Measurements from ENCODE around the gene DNASE1.

Gene DNASE1

DNA sequence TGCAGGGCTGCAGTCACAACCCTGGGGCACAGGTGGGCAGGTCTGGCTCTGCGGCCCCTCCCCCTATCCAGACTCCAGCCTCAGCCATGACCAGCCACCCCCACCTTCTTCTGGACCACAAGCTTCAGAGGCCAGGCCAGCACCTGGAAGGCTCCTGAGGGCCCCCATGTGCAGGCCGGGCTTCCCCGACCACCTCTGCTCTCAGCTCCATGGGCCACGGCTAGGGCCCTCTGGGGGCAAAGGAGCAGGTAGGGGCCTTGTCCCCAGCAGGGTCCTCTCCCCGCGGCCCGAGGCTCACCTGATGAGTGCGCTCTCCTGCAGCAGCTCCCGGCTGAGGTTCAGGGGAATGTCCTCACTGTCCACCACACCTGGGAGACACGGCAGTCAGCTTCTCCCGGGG, 16.9 kb downstream of the DNASE1 start:
- H2AK5ac ChIP-seq (ENCODE audit: low read length) = no peak overlapping the region
- H3K27ac ChIP-seq (ENCODE audit: low read depth, low read length) = no peak overlapping the region
- H2BK5ac ChIP-seq (ENCODE audit: low read depth, low read length, poor library complexity) = no peak overlapping the region
- no CpG with 5 or more reads among the region's 11 CpGs for WGBS (ENCODE audit: extremely low coverage, insufficient coverage, insufficient read length)
- no peak overlapping the region for H3K14ac ChIP-seq (ENCODE audit: low read length)
- no peaks in the 10 kb centered on the region for H3K27me3 ChIP-seq (ENCODE audit: insufficient read depth, low read length)
- no peak overlapping the region for H3K18ac ChIP-seq (ENCODE audit: low read length)
- peaks cover 0 to under 1% of the 10 kb centered on the region in 2 experiments for H3K4me1 ChIP-seq (ENCODE audit: control insufficient read depth in 1 of 2, insufficient read depth in 2 of 2, low read length in 2 of 2)
- no peak for DNase-seq
- H3K9ac ChIP-seq (ENCODE audit: low read length) = no peak overlapping the region
- no peak overlapping the region for H2AFZ ChIP-seq (ENCODE audit: insufficient read depth, low read length, poor library complexity)
- no peaks in the 10 kb centered on the region for H3K79me2 ChIP-seq (ENCODE audit: control insufficient read depth, insufficient read depth, low read length, poor library complexity)
- no peaks in the 10 kb centered on the region for H3K79me1 ChIP-seq (ENCODE audit: low read length)
- no peak overlapping the region for H4K8ac ChIP-seq (ENCODE audit: low read depth, low read length)
- H3K23ac ChIP-seq (ENCODE audit: low read length) = no peak overlapping the region
- H2BK120ac ChIP-seq (ENCODE audit: insufficient read depth, low read length, poor library complexity) = no peak overlapping the region
- H2BK12ac ChIP-seq (ENCODE audit: low read length) = no peak overlapping the region
- peaks cover 5% of the 10 kb centered on the region for H3K9me3 ChIP-seq (ENCODE audit: insufficient read depth, low read depth, low read length)
- no peak overlapping the region for H3K4me3 ChIP-seq (ENCODE audit: low read depth, low read length)
- H3K36me3 ChIP-seq (ENCODE audit: control insufficient read depth in 1 of 2, insufficient read depth in 2 of 2, low read length in 2 of 2) = peaks cover 53 to 57% of the 10 kb centered on the region in 2 experiments
- H4K12ac ChIP-seq (ENCODE audit: low read depth, low read length) = no peak overlapping the region
- no peak overlapping the region for H3K4ac ChIP-seq (ENCODE audit: low read depth, low read length)
- H3K4me2 ChIP-seq (ENCODE audit: low read length) = no peak overlapping the region
- H4K91ac ChIP-seq (ENCODE audit: low read depth, low read length) = no peak overlapping the region

- no peak overlapping the region for H2BK5ac ChIP-seq (ENCODE audit: low read depth, low read length, poor library complexity)
- H3K18ac ChIP-seq (ENCODE audit: low read length) = no peak overlapping the region
- H3K79me2 ChIP-seq (ENCODE audit: control insufficient read depth, insufficient read depth, low read length, poor library complexity) = no peaks in the 10 kb centered on the region
- no peaks in the 10 kb centered on the region for H3K79me1 ChIP-seq (ENCODE audit: low read length)
- no peak overlapping the region for H3K4ac ChIP-seq (ENCODE audit: low read depth, low read length)
- WGBS (ENCODE audit: extremely low coverage, insufficient coverage, insufficient read length) = no CpG with 5 or more reads among the region's 26 CpGs
- H2AFZ ChIP-seq (ENCODE audit: insufficient read depth, low read length, poor library complexity) = no peak overlapping the region
- H2AK5ac ChIP-seq (ENCODE audit: low read length) = no peak overlapping the region
- no peaks in the 10 kb centered on the region for H3K27me3 ChIP-seq (ENCODE audit: insufficient read depth, low read length)
- H4K12ac ChIP-seq (ENCODE audit: low read depth, low read length) = no peak overlapping the region
- H3K36me3 ChIP-seq (ENCODE audit: control insufficient read depth in 1 of 2, insufficient read depth in 2 of 2, low read length in 2 of 2) = peaks cover 56 to 58% of the 10 kb centered on the region in 2 experiments
- DNase-seq = no peak
- no peak overlapping the region for H2BK120ac ChIP-seq (ENCODE audit: insufficient read depth, low read length, poor library complexity)
- H4K91ac ChIP-seq (ENCODE audit: low read depth, low read length) = no peak overlapping the region
- H4K8ac ChIP-seq (ENCODE audit: low read depth, low read length) = no peak overlapping the region
- H3K4me2 ChIP-seq (ENCODE audit: low read length) = no peak overlapping the region
- no peak overlapping the region for H2BK12ac ChIP-seq (ENCODE audit: low read length)
- no peak overlapping the region for H3K4me3 ChIP-seq (ENCODE audit: low read depth, low read length)
- H3K23ac ChIP-seq (ENCODE audit: low read length) = no peak overlapping the region
- H3K4me1 ChIP-seq (ENCODE audit: control insufficient read depth in 1 of 2, insufficient read depth in 2 of 2, low read length in 2 of 2) = peaks cover 6% of the 10 kb centered on the region in 2 experiments
- H3K9ac ChIP-seq (ENCODE audit: low read length) = no peak overlapping the region
- no peak overlapping the region for H3K27ac ChIP-seq (ENCODE audit: low read depth, low read length)
- peaks cover 5% of the 10 kb centered on the region for H3K9me3 ChIP-seq (ENCODE audit: insufficient read depth, low read depth, low read length)
- no peak overlapping the region for H3K14ac ChIP-seq (ENCODE audit: low read length)
Measured at GRCh38 chr16:3672571-3673041, 18.1 kb downstream of the DNASE1 start.

GRCh38 chr16:3673201-3673600, 18.7 kb downstream of the DNASE1 start:
- peaks cover 60 to 63% of the 10 kb centered on the region in 2 experiments for H3K36me3 ChIP-seq (ENCODE audit: control insufficient read depth in 1 of 2, insufficient read depth in 2 of 2, low read length in 2 of 2)
- H3K79me2 ChIP-seq (ENCODE audit: control insufficient read depth, insufficient read depth, low read length, poor library complexity) = no peaks in the 10 kb centered on the region
- H3K27ac ChIP-seq (ENCODE audit: low read depth, low read length) = no peak overlapping the region
- no peak overlapping the region for H2AK5ac ChIP-seq (ENCODE audit: low read length)
- H2AFZ ChIP-seq (ENCODE audit: insufficient read depth, low read length, poor library complexity) = no peak overlapping the region
- no peak overlapping the region for H2BK120ac ChIP-seq (ENCODE audit: insufficient read depth, low read length, poor library complexity)
- no peak overlapping the region for H4K12ac ChIP-seq (ENCODE audit: low read depth, low read length)
- no CpG with 5 or more reads among the region's 18 CpGs for WGBS (ENCODE audit: extremely low coverage, insufficient coverage, insufficient read length)
- no peak overlapping the region for H3K4me3 ChIP-seq (ENCODE audit: low read depth, low read length)
- no peak overlapping the region for H3K23ac ChIP-seq (ENCODE audit: low read length)
- no peak overlapping the region for H3K4ac ChIP-seq (ENCODE audit: low read depth, low read length)
- H3K4me1 ChIP-seq (ENCODE audit: control insufficient read depth in 1 of 2, insufficient read depth in 2 of 2, low read length in 2 of 2) = peaks cover 6% of the 10 kb centered on the region in 2 experiments
- no peaks in the 10 kb centered on the region for H3K79me1 ChIP-seq (ENCODE audit: low read length)
- no peak overlapping the region for H3K4me2 ChIP-seq (ENCODE audit: low read length)
- H3K9me3 ChIP-seq (ENCODE audit: insufficient read depth, low read depth, low read length) = peaks cover 5% of the 10 kb centered on the region
- H4K91ac ChIP-seq (ENCODE audit: low read depth, low read length) = no peak overlapping the region
- H4K8ac ChIP-seq (ENCODE audit: low read depth, low read length) = no peak overlapping the region
- H3K18ac ChIP-seq (ENCODE audit: low read length) = no peak overlapping the region
- DNase-seq = no peak
- no peak overlapping the region for H2BK12ac ChIP-seq (ENCODE audit: low read length)
- H3K27me3 ChIP-seq (ENCODE audit: insufficient read depth, low read length) = no peaks in the 10 kb centered on the region
- H3K9ac ChIP-seq (ENCODE audit: low read length) = no peak overlapping the region
- no peak overlapping the region for H2BK5ac ChIP-seq (ENCODE audit: low read depth, low read length, poor library complexity)
- no peak overlapping the region for H3K14ac ChIP-seq (ENCODE audit: low read length)

DNA sequence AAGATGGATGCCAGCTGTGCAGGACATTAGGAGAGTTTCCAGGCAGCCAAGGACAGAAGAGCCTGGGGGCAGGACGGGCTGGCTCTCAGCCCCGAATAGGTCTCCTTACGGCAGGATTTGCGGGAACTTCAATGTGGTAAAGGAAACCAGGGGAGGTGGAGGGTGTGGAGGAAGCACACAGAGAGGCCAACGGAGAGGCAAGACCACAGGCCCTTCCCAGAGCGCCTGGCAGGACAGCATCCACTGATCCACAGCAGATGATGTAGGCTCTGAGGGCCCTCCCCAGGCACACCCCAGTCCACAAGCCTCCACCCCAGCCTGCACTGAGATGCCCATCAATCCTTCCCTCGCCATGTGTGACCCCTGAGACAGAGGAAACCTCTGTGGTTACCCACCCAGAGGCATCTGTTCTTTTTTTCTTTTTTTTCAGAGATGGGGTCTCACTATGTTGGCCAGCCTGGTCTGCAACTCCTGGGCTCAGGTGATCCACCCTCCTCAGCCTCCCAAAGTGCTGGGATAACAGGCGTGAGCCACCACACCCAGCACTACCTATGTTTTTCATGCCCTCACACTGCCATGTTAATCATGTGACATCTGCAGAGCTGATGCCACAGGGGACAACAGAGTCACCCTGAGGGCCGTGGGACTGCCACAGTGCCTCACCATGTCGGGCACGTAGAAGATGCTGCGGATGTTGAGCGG, 19.3 kb downstream of the DNASE1 start:
- Histone ChIP-seq H3K27me3 (ENCODE audit: insufficient read depth, low read length) (no peaks in the 10 kb centered on the region), H3K9me3 (ENCODE audit: insufficient read depth, low read depth, low read length) (peaks cover 3% of the 10 kb centered on the region), H2AFZ (ENCODE audit: insufficient read depth, low read length, poor library complexity) (no peak overlapping the region), H4K12ac (ENCODE audit: low read depth, low read length) (no peak overlapping the region), H2AK5ac (ENCODE audit: low read length) (no peak overlapping the region), H3K4me2 (ENCODE audit: low read length) (no peak overlapping the region), H3K79me1 (ENCODE audit: low read length) (no peaks in the 10 kb centered on the region), H3K4me3 (ENCODE audit: low read depth, low read length) (peak overlapping the region; percentile 56), H4K8ac (ENCODE audit: low read depth, low read length) (no peak overlapping the region), H3K4me1 (ENCODE audit: control insufficient read depth in 1 of 2, insufficient read depth in 2 of 2, low read length in 2 of 2) (peaks cover 6% of the 10 kb centered on the region in 2 experiments), H2BK12ac (ENCODE audit: low read length) (no peak overlapping the region), H4K91ac (ENCODE audit: low read depth, low read length) (no peak overlapping the region), H2BK120ac (ENCODE audit: insufficient read depth, low read length, poor library complexity) (no peak overlapping the region), H3K4ac (ENCODE audit: low read depth, low read length) (no peak overlapping the region), H3K79me2 (ENCODE audit: control insufficient read depth, insufficient read depth, low read length, poor library complexity) (no peaks in the 10 kb centered on the region), H3K27ac (ENCODE audit: low read depth, low read length) (no peak overlapping the region), H3K14ac (ENCODE audit: low read length) (no peak overlapping the region), H3K23ac (ENCODE audit: low read length) (no peak overlapping the region), H3K36me3 (ENCODE audit: control insufficient read depth in 1 of 2, insufficient read depth in 2 of 2, low read length in 2 of 2) (peaks cover 61% of the 10 kb centered on the region in 2 experiments), H3K18ac (ENCODE audit: low read length) (no peak overlapping the region), H3K9ac (ENCODE audit: low read length) (no peak overlapping the region), H2BK5ac (ENCODE audit: low read depth, low read length, poor library complexity) (no peak overlapping the region)
- no CpG with 5 or more reads among the region's 13 CpGs for WGBS (ENCODE audit: extremely low coverage, insufficient coverage, insufficient read length)
- no peak for DNase-seq

Data from trophoblast cell (in vitro differentiated cells and primary cell).